IMR-90 (cell line): ENCODE results near the gene KLHL29.

ENCODE experiments used
- BHLHE40 ChIP-seq: fragments of 150-350 bp; IDR thresholded peaks from 2 replicates; pipeline ENCODE4 v1.6.1; 2016; ENCODE audit warnings: mild to moderate bottlenecking, low read depth, low read length
- CEBPB ChIP-seq: IDR thresholded peaks from 2 replicates; pipeline ENCODE4 v1.6.1; 2012; ENCODE audit warnings: low read depth, low read length, improper control_type of control experiment
- MAZ ChIP-seq: IDR thresholded peaks from 2 replicates; pipeline ENCODE4 v1.6.1; 2012; ENCODE audit warnings: low read depth, mild to moderate bottlenecking, low read length, improper control_type of control experiment, moderate library complexity, borderline replicate concordance
- MXI1 ChIP-seq: IDR thresholded peaks from 2 replicates; pipeline ENCODE4 v1.6.1; 2012; ENCODE audit warnings: low read depth, mild to moderate bottlenecking, low read length, moderate library complexity, borderline replicate concordance
- POLR2A ChIP-seq: IDR thresholded peaks from 2 replicates; pipeline ENCODE4 v1.6.1; 2012; ENCODE audit warnings: mild to moderate bottlenecking, low read depth, low read length
- SMC3 ChIP-seq: fragments of 150-350 bp; IDR thresholded peaks from 2 replicates; pipeline ENCODE4 v1.6.1; 2016; ENCODE audit warnings: low read depth, mild to moderate bottlenecking, antibody characterized with exemption, low read length, moderate library complexity
- TF ChIP-seq, protein P1 (sequence below): conservative IDR thresholded peaks from 2 replicates; pipeline ENCODE4 v1.5.1; 2012; ENCODE audit warnings: mild to moderate bottlenecking, low read depth, low read length, improper control_type of control experiment
- TF ChIP-seq, protein P2 (sequence below): fragments of 150-350 bp; IDR thresholded peaks from 2 replicates; pipeline ENCODE4 v1.6.1; 2017; ENCODE audit warnings: mild to moderate bottlenecking, antibody characterized with exemption, low read length, low read depth
- TF ChIP-seq, protein P3 (sequence below): fragments of 150-350 bp; IDR thresholded peaks from 2 replicates; pipeline ENCODE4 v1.6.1; 2016; ENCODE audit warnings: low read depth, mild to moderate bottlenecking, low read length, moderate library complexity, borderline replicate concordance

DNA sequence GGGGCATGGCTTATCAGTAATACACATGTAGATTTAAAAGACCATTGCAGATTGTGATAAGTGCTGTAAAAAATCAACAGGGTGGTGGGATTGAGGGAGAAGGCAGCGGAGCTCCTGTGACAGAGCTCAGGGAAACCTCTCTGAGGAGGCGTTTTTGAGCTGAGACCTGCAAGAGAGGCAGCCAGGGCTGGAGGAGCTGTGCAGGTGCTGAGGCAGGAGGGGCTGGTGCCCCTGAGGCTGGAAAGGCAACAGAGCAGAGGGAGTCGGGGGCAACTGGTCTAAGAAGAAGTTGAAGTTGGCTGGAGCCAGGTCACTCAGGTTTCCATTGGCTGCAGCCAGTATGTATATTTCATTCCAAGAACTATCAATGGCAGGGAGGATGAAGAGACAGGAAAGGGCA is 47.6 kb downstream of the KLHL29 start:
- TF ChIP-seq POLR2A = no peak
- TF ChIP-seq MXI1 = no peak
- no peak for TF ChIP-seq BHLHE40
- TF ChIP-seq, protein P1, sequence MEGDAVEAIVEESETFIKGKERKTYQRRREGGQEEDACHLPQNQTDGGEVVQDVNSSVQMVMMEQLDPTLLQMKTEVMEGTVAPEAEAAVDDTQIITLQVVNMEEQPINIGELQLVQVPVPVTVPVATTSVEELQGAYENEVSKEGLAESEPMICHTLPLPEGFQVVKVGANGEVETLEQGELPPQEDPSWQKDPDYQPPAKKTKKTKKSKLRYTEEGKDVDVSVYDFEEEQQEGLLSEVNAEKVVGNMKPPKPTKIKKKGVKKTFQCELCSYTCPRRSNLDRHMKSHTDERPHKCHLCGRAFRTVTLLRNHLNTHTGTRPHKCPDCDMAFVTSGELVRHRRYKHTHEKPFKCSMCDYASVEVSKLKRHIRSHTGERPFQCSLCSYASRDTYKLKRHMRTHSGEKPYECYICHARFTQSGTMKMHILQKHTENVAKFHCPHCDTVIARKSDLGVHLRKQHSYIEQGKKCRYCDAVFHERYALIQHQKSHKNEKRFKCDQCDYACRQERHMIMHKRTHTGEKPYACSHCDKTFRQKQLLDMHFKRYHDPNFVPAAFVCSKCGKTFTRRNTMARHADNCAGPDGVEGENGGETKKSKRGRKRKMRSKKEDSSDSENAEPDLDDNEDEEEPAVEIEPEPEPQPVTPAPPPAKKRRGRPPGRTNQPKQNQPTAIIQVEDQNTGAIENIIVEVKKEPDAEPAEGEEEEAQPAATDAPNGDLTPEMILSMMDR = no peak
- TF ChIP-seq, protein P2, sequence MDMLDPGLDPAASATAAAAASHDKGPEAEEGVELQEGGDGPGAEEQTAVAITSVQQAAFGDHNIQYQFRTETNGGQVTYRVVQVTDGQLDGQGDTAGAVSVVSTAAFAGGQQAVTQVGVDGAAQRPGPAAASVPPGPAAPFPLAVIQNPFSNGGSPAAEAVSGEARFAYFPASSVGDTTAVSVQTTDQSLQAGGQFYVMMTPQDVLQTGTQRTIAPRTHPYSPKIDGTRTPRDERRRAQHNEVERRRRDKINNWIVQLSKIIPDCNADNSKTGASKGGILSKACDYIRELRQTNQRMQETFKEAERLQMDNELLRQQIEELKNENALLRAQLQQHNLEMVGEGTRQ = no peak
- TF ChIP-seq SMC3 = no peak
- no peak for TF ChIP-seq CEBPB
- TF ChIP-seq MAZ = no peak
- TF ChIP-seq, protein P3, sequence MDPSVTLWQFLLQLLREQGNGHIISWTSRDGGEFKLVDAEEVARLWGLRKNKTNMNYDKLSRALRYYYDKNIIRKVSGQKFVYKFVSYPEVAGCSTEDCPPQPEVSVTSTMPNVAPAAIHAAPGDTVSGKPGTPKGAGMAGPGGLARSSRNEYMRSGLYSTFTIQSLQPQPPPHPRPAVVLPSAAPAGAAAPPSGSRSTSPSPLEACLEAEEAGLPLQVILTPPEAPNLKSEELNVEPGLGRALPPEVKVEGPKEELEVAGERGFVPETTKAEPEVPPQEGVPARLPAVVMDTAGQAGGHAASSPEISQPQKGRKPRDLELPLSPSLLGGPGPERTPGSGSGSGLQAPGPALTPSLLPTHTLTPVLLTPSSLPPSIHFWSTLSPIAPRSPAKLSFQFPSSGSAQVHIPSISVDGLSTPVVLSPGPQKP = no peak
